Superior temporal gyrus (tissue), 1 donor: ENCODE results near the gene COL4A1.

Experiments used
- DNase-seq: peaks from one replicate; pipeline ENCODE4 v3.0.0-alpha.2; 2016; ENCODE audit errors: extremely low spot score

The COL4A1 gene

GRCh38 chr13:110308656-110309359, 1.9 kb upstream of the COL4A1 start:
- DNase-seq: no peak

GRCh38 chr13:110307767-110308655, 1.1 kb upstream of the COL4A1 start:
- no peak for DNase-seq

- DNase-seq: no peak
Measured at GRCh38 chr13:110306340-110306959, 507 bp downstream of the COL4A1 start.

GRCh38 chr13:110305949-110306339, 1.0 kb downstream of the COL4A1 start:
- peak; percentile 20 for DNase-seq

GRCh38 chr13:110305544-110305943, 1.4 kb downstream of the COL4A1 start:
- no peak for DNase-seq

GRCh38 chr13:110305001-110305400, 2.0 kb downstream of the COL4A1 start:
- no peak for DNase-seq

GRCh38 chr13:110304256-110304655, 2.7 kb downstream of the COL4A1 start:
- DNase-seq: no peak

- no peak for DNase-seq
Measured at GRCh38 chr13:110303644-110304043, 3.3 kb downstream of the COL4A1 start.

GRCh38 chr13:110302997-110303396, 4.0 kb downstream of the COL4A1 start:
- no peak for DNase-seq

- no peak for DNase-seq
Measured at GRCh38 chr13:110301606-110302553, 5.1 kb downstream of the COL4A1 start.

GRCh38 chr13:110301083-110301482, 5.9 kb downstream of the COL4A1 start:
- DNase-seq: no peak

GRCh38 chr13:110300090-110300815, 6.7 kb downstream of the COL4A1 start:
- no peak for DNase-seq

GRCh38 chr13:110299283-110299840, 7.6 kb downstream of the COL4A1 start:
- DNase-seq: no peak

- no peak for DNase-seq
Measured at GRCh38 chr13:110298505-110299282, 8.3 kb downstream of the COL4A1 start.

- no peak for DNase-seq
Measured at GRCh38 chr13:110297766-110298504, 9.0 kb downstream of the COL4A1 start.

- DNase-seq: no peak
Measured at GRCh38 chr13:110297011-110297410, 9.9 kb downstream of the COL4A1 start.

- DNase-seq: no peak
Measured at GRCh38 chr13:110294622-110295021, 12.3 kb downstream of the COL4A1 start.

- no peak for DNase-seq
Measured at GRCh38 chr13:110294146-110294545, 12.8 kb downstream of the COL4A1 start.

- no peak for DNase-seq
Measured at GRCh38 chr13:110293649-110294048, 13.3 kb downstream of the COL4A1 start.
